ENCODE measurements around the gene SAPCD2.
"Not testable (repeated sequence)": the region's sequence is repeated elsewhere in the genome, so short reads cannot be mapped to it uniquely, and the experiment has no call there.

The SAPCD2 gene

GRCh38 chr9:137046088-137046787 lies 24.1 kb downstream of the SAPCD2 start, which contains the start of gene NPDC1:
NPDC1 (minus strand) TSS chr9:137046177; CDS start chr9:137045989, 188 bp downstream.
- peak; percentile 65 for DNase-seq

- no peak for DNase-seq
These were observed 24.9 kb downstream of the SAPCD2 start for GRCh38 chr9:137045294-137046087.

- no peak for DNase-seq
These were observed 25.7 kb downstream of the SAPCD2 start for GRCh38 chr9:137044502-137045177.

GRCh38 chr9:137044037-137044436 lies 26.3 kb downstream of the SAPCD2 start:
- DNase-seq: no peak

GRCh38 chr9:137042751-137043727 lies 27.3 kb downstream of the SAPCD2 start:
- no peak for DNase-seq

- no peak for DNase-seq
These were observed 29.2 kb downstream of the SAPCD2 start for GRCh38 chr9:137041124-137041523.

GRCh38 chr9:137040568-137040967 lies 29.8 kb downstream of the SAPCD2 start:
- DNase-seq: no peak

- DNase-seq: no peak
These were observed 30.6 kb downstream of the SAPCD2 start for GRCh38 chr9:137039611-137040366.

GRCh38 chr9:137038916-137039315 lies 31.4 kb downstream of the SAPCD2 start:
- no peak for DNase-seq

GRCh38 chr9:137037483-137037882 lies 32.9 kb downstream of the SAPCD2 start:
- no peak for DNase-seq

- DNase-seq: no peak
These were observed 33.3 kb downstream of the SAPCD2 start for GRCh38 chr9:137037035-137037434.

- no peak for DNase-seq
These were observed 34.4 kb downstream of the SAPCD2 start for GRCh38 chr9:137035937-137036336.

GRCh38 chr9:137035507-137035834 lies 34.9 kb downstream of the SAPCD2 start:
- DNase-seq: no peak

GRCh38 chr9:137034709-137035506 lies 35.4 kb downstream of the SAPCD2 start:
- DNase-seq: peak; percentile 67

GRCh38 chr9:137034039-137034708 lies 36.2 kb downstream of the SAPCD2 start:
- DNase-seq: no peak

GRCh38 chr9:137033481-137033880 lies 36.9 kb downstream of the SAPCD2 start:
- DNase-seq: not testable (repeated sequence)

GRCh38 chr9:137032858-137033257 lies 37.5 kb downstream of the SAPCD2 start:
- no peak for DNase-seq

GRCh38 chr9:137031904-137032640 lies 38.3 kb downstream of the SAPCD2 start, which contains the start of gene FUT7:
FUT7 (minus strand) TSS chr9:137032088; CDS start chr9:137031991, 97 bp downstream.
- DNase-seq: peak; percentile 23
